Pancreas (tissue), 10 donors: ENCODE data around the gene IL11. TPM values are rescaled to one million over a fixed set of nuclear protein-coding genes. Genes with fewer than 3 reads are reported as not detected.

Experiments used
- ATAC-seq, 4 donors: fragments of 200-7000 bp; cut with Tn5 transposase; one replicate each; pipeline versions ENCODE4 v1.8.0 to v1.9.1; 2020; ENCODE audit warnings: mild to moderate bottlenecking in 4 of 4, moderate library complexity in 4 of 4
- DNase-seq, 6 donors: peaks; one replicate each; pipeline ENCODE4 v3.0.0-alpha.2; 2020
- FAIRE-seq: peaks from 2 replicates; lab custom pipeline; 2012; peaks lifted over from hg19 to GRCh38; lab: Jason Lieb, UNC
- H3K27ac ChIP-seq, 4 donors: fragments of 200-600 bp; sonication (generic); 1 replicate in 3 of 4; 2 replicates in 1 of 4; pipeline versions ENCODE4 v1.5.0 to v1.8.0; 2020
- H3K27me3 ChIP-seq, 4 donors: fragments of 200-600 bp; one replicate each; pipeline ENCODE4 v1.8.0; 2021
- H3K36me3 ChIP-seq, 3 donors: fragments of 200-600 bp; sonication (generic) in 1 of 3; one replicate each; pipeline versions ENCODE4 v1.5.0 to v1.8.0; 2020 to 2021
- H3K4me1 ChIP-seq, 3 donors: fragments of 200-600 bp; one replicate each; pipeline ENCODE4 v1.8.0; 2021
- H3K4me3 ChIP-seq, 4 donors: fragments of 200-600 bp; sonication (generic) in 2 of 4; one replicate each; pipeline versions ENCODE4 v1.5.0 to v1.8.0; 2020 to 2021
- H3K9me3 ChIP-seq, 4 donors: fragments of 200-600 bp; one replicate each; pipeline ENCODE4 v1.8.0; 2021
- CTCF ChIP-seq, 4 donors: fragments of 200-600 bp; sonication (generic) in 3 of 4; IDR thresholded peaks; one replicate each; pipeline versions ENCODE4 v1.5.0 to v1.8.0; 2021; ENCODE audit warnings: antibody characterized with exemption in 4 of 4
- WGBS, 2 donors: extraction: QIAGEN DNeasy Blood & Tissue Kit; methylation state at CpG; one replicate each; pipeline ENCODE4 v1.1.7; 2013; 5-methylcytosine and 5-hydroxymethylcytosine counted together
- intact Hi-C, 3 donors: fragments of 100-400 bp; cut with DNase I; formaldehyde crosslinking; loops; one replicate each; pipeline versions ENCODE4 v1.11.1 to v1.14.2; 2022
- polyA plus RNA-seq, 2 donors: library from polyadenylated mRNA; stranded (reverse); fragments of 200-250 nt; gene quantifications; one replicate each; pipeline ENCODE4 v1.2.3, GENCODE V29; 2013
- total RNA-seq, 6 donors: library from RNA; stranded (reverse); fragmentation: NEBNext Ultra II Directional in 4 of 6; extraction: Animal tissue kit (Norgen Biotek cat#: 25700) in 4 of 6; gene quantifications; one replicate each; pipeline versions ENCODE4 v1.2.1 to v1.2.4, GENCODE V29; 2021 to 2023
- donor health status: healthy with polysubstance abuse.
- donor health status: DM: no; HTN: no; CAD: no; lungs with moderate emphysema.
- donor health status: DM: no; HTN: no; CAD: no.
- donor health status: control.
- donor health status: control.
- donor health status: Bipolar disorder and iron deficiency.
- donor health status: DM: yes; HTN: yes; CAD: no.
- donor health status: DM: no; HTN: no; CAD: no.
- donor health status: DM: no; HTN: no; CAD: no.
- donor health status: DM: yes; HTN: yes; CAD: no.

IL11 gene
- total and polyA plus RNA-seq, 8 donors: 0.16 to 0.41 (median 0.20) TPM; not detected in 3

DNA sequence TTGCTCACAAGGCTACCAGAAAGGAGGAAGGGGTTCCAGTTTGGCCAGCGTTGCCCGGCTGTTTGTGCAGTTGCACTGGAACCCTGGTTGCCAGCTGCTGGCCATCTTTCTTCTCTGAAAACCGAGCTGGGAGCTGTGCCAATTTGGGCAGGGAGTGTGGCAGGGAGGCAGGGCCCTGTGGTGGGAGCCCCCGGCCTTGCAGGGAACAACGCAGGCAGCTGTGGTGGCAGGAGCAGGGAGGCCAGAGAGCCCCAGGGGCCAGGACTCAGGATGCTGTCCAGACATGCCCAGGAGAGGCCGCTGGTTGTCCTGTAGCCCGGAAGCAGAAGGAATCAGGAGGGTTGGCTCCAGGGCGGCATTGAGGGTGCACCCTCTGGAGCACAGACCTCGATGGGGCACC lies 25.8 kb downstream of the IL11 start:
- ATAC-seq: no peak
- 84 to 85% methylated on average over 8 to 9 of the region's 9 CpGs for WGBS, 2 donors
- TF ChIP-seq CTCF (IDR thresholded peaks at IDR 0.05): no peak
- H3K9me3 ChIP-seq: no peaks in the 10 kb centered on the region
- H3K4me1 ChIP-seq: no peaks in the 10 kb centered on the region
- no peak overlapping the region for H3K4me3 ChIP-seq
- intact Hi-C loops: no loop called here
- peak in 1 of 6 donors; percentile 67 for DNase-seq
- FAIRE-seq: no peak
- H3K27ac ChIP-seq: no peak overlapping the region
- H3K36me3 ChIP-seq: peaks cover 0 to 4% (median 0%) of the 10 kb centered on the region in 3 donors
- no peaks in the 10 kb centered on the region for H3K27me3 ChIP-seq

DNA sequence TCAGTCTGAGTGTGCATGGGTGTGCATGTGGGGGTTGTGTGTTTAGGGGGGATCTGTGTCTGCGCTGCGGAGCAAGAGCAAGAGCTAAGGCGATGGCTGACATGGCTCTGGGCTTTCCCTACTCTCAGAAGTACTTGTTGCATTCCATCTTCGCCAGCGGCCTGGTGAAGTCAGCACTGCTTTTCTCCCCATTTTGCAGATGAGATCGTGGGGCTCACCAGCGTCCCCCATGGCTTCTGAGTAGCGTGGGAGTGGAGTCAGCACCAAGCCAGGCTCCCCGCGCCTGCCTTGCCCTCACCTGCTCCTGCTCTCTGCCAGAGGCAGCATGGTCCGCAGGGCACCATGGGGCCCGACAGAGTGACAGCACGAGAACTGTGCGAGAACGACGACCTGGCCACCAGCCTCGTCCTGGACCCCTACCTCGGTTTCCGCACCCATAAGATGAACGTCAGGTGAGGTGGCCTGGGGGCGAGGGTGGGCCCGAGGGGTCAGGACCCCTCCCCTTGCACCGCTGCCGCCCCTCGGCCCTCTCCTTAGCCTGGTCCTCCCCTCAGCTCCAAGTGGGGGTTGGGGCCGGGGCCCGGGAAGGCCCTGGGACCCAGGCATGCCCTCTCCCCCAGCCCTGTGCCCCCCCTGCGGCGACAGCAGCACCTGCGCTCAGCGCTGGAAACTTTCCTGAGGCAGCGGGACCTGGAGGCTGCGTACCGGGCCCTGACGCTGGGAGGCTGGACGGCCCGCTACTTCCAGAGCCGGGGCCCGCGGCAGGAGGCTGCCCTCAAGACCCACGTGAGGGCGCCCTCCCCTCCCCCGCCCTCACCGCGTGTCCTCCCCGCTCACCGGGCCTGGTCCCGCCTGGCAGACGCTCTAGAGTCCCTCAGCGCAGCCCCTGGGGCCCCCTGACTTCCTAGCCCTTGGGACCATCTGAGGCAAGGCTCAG lies 28.4 kb downstream of the IL11 start:
- Histone ChIP-seq H3K4me3 (peak overlapping the region in 1 of 4 donors; percentile 62), H3K27me3 (no peaks in the 10 kb centered on the region), H3K4me1 (no peaks in the 10 kb centered on the region), H3K36me3 (peaks cover 0 to 4% (median 0%) of the 10 kb centered on the region in 3 donors), H3K27ac (no peak overlapping the region), H3K9me3 (no peaks in the 10 kb centered on the region)
- no peak for ATAC-seq
- DNase-seq: peak in 3 of 6 donors; percentile 28 to 80 (median 60)
- intact Hi-C loops: no loop called here
- no peak for FAIRE-seq
- no peak for TF ChIP-seq CTCF (IDR thresholded peaks at IDR 0.05)
- 84 to 92% methylated on average over 45 to 50 of the region's 50 CpGs for WGBS, 2 donors

DNA sequence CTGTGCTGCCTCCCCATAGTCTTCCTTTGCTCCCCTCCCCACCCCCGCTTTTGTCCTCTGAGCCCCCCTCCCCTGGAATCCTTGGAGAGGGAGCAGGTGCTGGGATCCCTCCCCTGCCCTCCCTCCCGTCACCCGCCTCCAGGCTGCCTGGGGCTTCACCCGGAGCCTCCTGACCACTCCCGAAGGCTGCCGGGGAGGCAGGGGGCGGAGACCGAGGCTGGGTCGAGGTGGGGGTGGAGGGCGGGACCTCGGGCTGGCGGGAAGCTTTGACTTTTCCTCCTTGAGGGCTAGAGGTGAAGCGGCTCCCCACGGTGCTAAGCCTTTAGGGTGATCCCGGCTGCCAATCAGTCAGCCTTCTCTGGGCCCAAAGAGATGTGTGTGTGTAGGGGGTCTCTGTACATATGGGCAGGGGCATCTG lies 29.1 kb downstream of the IL11 start:
- peak overlapping the region in 3 of 4 donors; percentile 14 to 62 (median 57) for H3K4me3 ChIP-seq
- intact Hi-C loops: no loop called here
- H3K9me3 ChIP-seq: no peaks in the 10 kb centered on the region
- H3K27ac ChIP-seq: no peak overlapping the region
- H3K36me3 ChIP-seq: peaks cover 0 to 4% (median 0%) of the 10 kb centered on the region in 3 donors
- no peaks in the 10 kb centered on the region for H3K4me1 ChIP-seq
- peak in 2 of 4 donors; percentile 9 to 18 for ATAC-seq
- WGBS, 2 donors: 4 to 8% methylated on average over 15 of the region's 15 CpGs
- FAIRE-seq: no peak
- DNase-seq: peak; percentile 65 to 87 (median 81)
- no peaks in the 10 kb centered on the region for H3K27me3 ChIP-seq
- TF ChIP-seq CTCF (IDR thresholded peaks at IDR 0.05): no peak

DNA sequence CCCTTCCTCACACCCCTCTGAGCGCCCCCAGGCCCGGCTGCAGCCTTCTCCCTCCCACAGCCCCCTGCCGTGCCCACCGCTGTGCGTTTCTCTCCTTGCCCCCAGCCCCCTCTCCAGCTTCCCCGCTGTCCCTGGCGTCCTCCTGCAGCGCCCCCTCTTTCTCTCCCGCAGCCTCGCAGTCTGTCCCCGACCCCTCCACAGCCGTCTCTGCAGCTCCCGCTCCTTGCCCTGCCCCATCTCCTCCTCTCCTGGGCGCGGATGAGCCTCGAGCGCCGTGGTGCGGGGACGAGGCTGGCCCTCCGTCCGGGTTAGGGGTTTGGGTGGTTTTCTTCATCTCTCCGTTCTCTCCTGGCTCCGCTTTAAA lies 29.5 kb downstream of the IL11 start:
- intact Hi-C loops: no loop called here
- no peak for TF ChIP-seq CTCF (IDR thresholded peaks at IDR 0.05)
- H3K4me1 ChIP-seq: no peaks in the 10 kb centered on the region
- FAIRE-seq: no peak
- 0 to 1% methylated on average over 23 to 24 of the region's 24 CpGs for WGBS, 2 donors
- ATAC-seq: no peak
- no peaks in the 10 kb centered on the region for H3K27me3 ChIP-seq
- DNase-seq: peak in 1 of 6 donors; percentile 28
- peaks cover 0 to 4% (median 0%) of the 10 kb centered on the region in 3 donors for H3K36me3 ChIP-seq
- H3K27ac ChIP-seq: no peak overlapping the region
- H3K9me3 ChIP-seq: no peaks in the 10 kb centered on the region
- peak overlapping the region in 3 of 4 donors; percentile 14 to 62 (median 57) for H3K4me3 ChIP-seq
